CD4-positive, alpha-beta T cell treated with Interleukin-6 for 4 hours (primary cell): ENCODE results near the gene OR52W1.

Experiments used
- DNase-seq: peaks from one replicate; pipeline ENCODE4 v3.0.0-alpha.2; 2020; ENCODE audit warnings: mixed read lengths

Gene OR52W1

GRCh38 chr11:6199174-6199810, at the start of gene OR52W1:
OR52W1 (plus strand) TSS chr11:6199224; CDS start chr11:6199224, 0 bp downstream.
- DNase-seq, result no peak

GRCh38 chr11:6151117-6151516, 47.9 kb upstream of the OR52W1 start:
- no peak for DNase-seq

GRCh38 chr11:6152126-6152525, 46.9 kb upstream of the OR52W1 start:
- no peak for DNase-seq

- no peak for DNase-seq
Measured at GRCh38 chr11:6156628-6157359, 42.2 kb upstream of the OR52W1 start.

GRCh38 chr11:6170226-6170625, 28.8 kb upstream of the OR52W1 start, which contains the start of gene OR52B2:
OR52B2 (minus strand) TSS chr11:6170326; CDS start chr11:6170326, 0 bp downstream.
- DNase-seq, result no peak

- no peak for DNase-seq
Measured at GRCh38 chr11:6175440-6175839, 23.6 kb upstream of the OR52W1 start.

- DNase-seq, result no peak
Measured at GRCh38 chr11:6191742-6192141, 7.3 kb upstream of the OR52W1 start.

GRCh38 chr11:6194065-6194581, 4.9 kb upstream of the OR52W1 start:
- no peak for DNase-seq

- DNase-seq, result no peak
Measured at GRCh38 chr11:6196396-6196795, 2.6 kb upstream of the OR52W1 start.

GRCh38 chr11:6197466-6198200, 1.4 kb upstream of the OR52W1 start:
- no peak for DNase-seq

GRCh38 chr11:6200975-6201374, 2.0 kb downstream of the OR52W1 start:
- no peak for DNase-seq

- no peak for DNase-seq
Measured at GRCh38 chr11:6201481-6201880, 2.5 kb downstream of the OR52W1 start.

- no peak for DNase-seq
Measured at GRCh38 chr11:6202041-6202440, 3.0 kb downstream of the OR52W1 start.

GRCh38 chr11:6203327-6203726, 4.3 kb downstream of the OR52W1 start:
- DNase-seq, result no peak

GRCh38 chr11:6204706-6205105, 5.7 kb downstream of the OR52W1 start:
- DNase-seq, result no peak

GRCh38 chr11:6205366-6205765, 6.3 kb downstream of the OR52W1 start, which contains the start of gene C11orf42:
C11orf42 (plus strand) TSS chr11:6205557; CDS start chr11:6205616, 59 bp downstream.
- no peak for DNase-seq

GRCh38 chr11:6206456-6207180, 7.6 kb downstream of the OR52W1 start:
- no peak for DNase-seq

- DNase-seq, result no peak
Measured at GRCh38 chr11:6209801-6210200, 10.8 kb downstream of the OR52W1 start.

GRCh38 chr11:6210274-6210955, 11.4 kb downstream of the OR52W1 start:
- DNase-seq, result no peak

- DNase-seq, result no peak
Measured at GRCh38 chr11:6214530-6214929, 15.5 kb downstream of the OR52W1 start.

- no peak for DNase-seq
Measured at GRCh38 chr11:6216501-6216900, 17.5 kb downstream of the OR52W1 start.

- DNase-seq, result no peak
Measured at GRCh38 chr11:6217722-6218121, 18.7 kb downstream of the OR52W1 start.
